ENCODE data around the gene ALG14.
A peak's percentile ranks its signal among the peaks of the same experiment; 100 is the strongest.

ALG14 gene

GRCh38 chr1:94926126-94926914 lies 146.4 kb downstream of the ALG14 start:
- peak; percentile 63 for DNase-seq

- DNase-seq, result peak; percentile 26
Observed at GRCh38 chr1:94925561-94926125, 147.1 kb downstream of the ALG14 start.

- peak; percentile 8 for DNase-seq
Observed at GRCh38 chr1:94925004-94925403, 147.7 kb downstream of the ALG14 start.
